ENCODE results near the gene SCGB1A1. TPM values are rescaled to one million over a fixed set of nuclear protein-coding genes. Genes with fewer than 3 reads are reported as not detected.
"Not testable (repeated sequence)": the region's sequence is repeated elsewhere in the genome, so short reads cannot be mapped to it uniquely, and the experiment has no call there.

The SCGB1A1 gene
- total RNA-seq, 1 donor from 2014 or later = not detected

GRCh38 chr11:62378459-62379063 lies 40.3 kb upstream of the SCGB1A1 start:
- not testable (repeated sequence) for H3K4me3 Mint-ChIP-seq; H3K27ac Mint-ChIP-seq; H3K9me3 Mint-ChIP-seq; H3K27me3 Mint-ChIP-seq; H3K36me3 Mint-ChIP-seq; DNase-seq (ENCODE audit: extremely low spot score, unreplicated experiment)
- TF ChIP-seq CTCF (conservative IDR thresholded peaks at IDR 0.05) = peak; percentile 73
- peaks cover 32% of the 10 kb centered on the region for H3K4me1 Mint-ChIP-seq (ENCODE audit: unreplicated experiment)

DNA sequence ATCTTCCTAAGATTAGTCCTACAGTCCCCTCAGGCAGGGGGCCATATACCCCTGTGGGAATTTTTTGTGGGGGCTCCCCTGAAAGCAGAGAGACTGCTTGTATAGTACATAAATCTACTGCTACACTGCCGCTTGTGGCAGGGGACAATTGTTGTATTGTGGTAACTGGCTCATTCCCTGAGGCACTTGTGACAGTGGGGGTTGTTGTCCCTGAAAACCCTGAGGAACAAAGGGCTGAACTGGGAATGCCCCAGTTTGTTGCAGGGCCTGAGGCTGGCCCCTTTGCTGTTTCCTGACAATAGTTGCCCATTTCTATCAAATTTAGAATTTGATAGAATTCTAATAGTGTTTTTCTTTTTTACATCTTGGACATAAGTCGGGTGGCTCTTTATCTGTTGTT lies 39.2 kb upstream of the SCGB1A1 start:
- H3K4me3 Mint-ChIP-seq; DNase-seq (ENCODE audit: extremely low spot score, unreplicated experiment); H3K9me3 Mint-ChIP-seq; H3K36me3 Mint-ChIP-seq; H3K27ac Mint-ChIP-seq; H3K27me3 Mint-ChIP-seq: not testable (repeated sequence)
- peaks cover 32% of the 10 kb centered on the region for H3K4me1 Mint-ChIP-seq (ENCODE audit: unreplicated experiment)

GRCh38 chr11:62380821-62381245 lies 38.0 kb upstream of the SCGB1A1 start:
- H3K27ac Mint-ChIP-seq = peak overlapping the region; percentile 58

DNA sequence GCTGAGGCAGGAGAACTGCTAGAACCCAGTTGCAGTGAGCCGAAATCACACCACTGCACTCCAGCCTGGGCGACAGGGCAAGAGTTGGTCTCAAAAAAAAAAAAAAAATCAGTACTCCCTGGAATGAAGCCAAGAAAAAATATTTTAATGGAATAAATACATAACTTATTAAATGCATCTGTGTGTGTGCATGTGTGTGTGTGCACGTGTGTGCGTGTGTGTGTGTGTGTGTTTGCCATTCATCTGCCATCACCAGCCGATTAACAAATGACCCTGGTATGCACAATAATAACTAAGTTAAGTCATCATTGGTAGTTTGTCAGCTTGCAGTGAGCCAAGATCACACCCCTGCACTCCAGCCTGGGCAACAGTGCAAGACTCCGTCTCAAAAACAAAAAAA lies 35.0 kb upstream of the SCGB1A1 start:
- Mint-ChIP-seq H3K27me3 (no peaks in the 10 kb centered on the region), H3K9me3 (no peaks in the 10 kb centered on the region), H3K36me3 (no peaks in the 10 kb centered on the region), H3K4me1 (ENCODE audit: unreplicated experiment) (peaks cover 33% of the 10 kb centered on the region), H3K27ac (no peak overlapping the region), H3K4me3 (no peak overlapping the region)
- DNase-seq (ENCODE audit: extremely low spot score, unreplicated experiment) = no peak
- no peak for TF ChIP-seq CTCF (conservative IDR thresholded peaks at IDR 0.05)

More at GRCh38 chr11:62380821-62381245, 38.0 kb upstream of the SCGB1A1 start:
- peak; percentile 89 for TF ChIP-seq CTCF (conservative IDR thresholded peaks at IDR 0.05)
- DNase-seq (ENCODE audit: extremely low spot score, unreplicated experiment); H3K36me3 Mint-ChIP-seq; H3K9me3 Mint-ChIP-seq; H3K27me3 Mint-ChIP-seq: not testable (repeated sequence)
- H3K4me3 Mint-ChIP-seq = peak overlapping the region; percentile 61
- H3K4me1 Mint-ChIP-seq (ENCODE audit: unreplicated experiment) = peaks cover 32% of the 10 kb centered on the region

- not testable (repeated sequence) for DNase-seq (ENCODE audit: extremely low spot score, unreplicated experiment); H3K27me3 Mint-ChIP-seq; H3K4me3 Mint-ChIP-seq; H3K9me3 Mint-ChIP-seq; H3K27ac Mint-ChIP-seq; H3K36me3 Mint-ChIP-seq
- H3K4me1 Mint-ChIP-seq (ENCODE audit: unreplicated experiment) = peaks cover 34% of the 10 kb centered on the region
Observed at GRCh38 chr11:62386083-62386482, 32.8 kb upstream of the SCGB1A1 start.

DNA sequence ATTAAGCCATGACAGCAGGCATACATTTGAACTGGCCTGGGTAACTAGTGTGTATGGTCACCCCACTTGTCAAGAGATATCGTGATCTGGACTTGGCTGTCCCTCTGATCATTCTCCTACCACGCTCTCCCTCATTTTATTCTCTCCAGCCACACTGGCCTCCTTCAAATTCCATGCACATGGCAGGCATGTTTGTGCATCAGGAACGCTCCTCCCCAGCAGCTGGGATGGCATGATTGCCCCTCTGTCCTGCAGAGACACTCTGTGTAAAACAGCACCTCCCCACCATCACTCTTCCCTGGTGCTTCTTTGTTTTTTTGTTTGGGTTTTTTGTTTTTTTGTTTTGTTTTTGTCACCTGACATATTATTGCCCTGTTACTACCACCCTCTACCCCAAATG lies 31.5 kb upstream of the SCGB1A1 start:
- no peak for DNase-seq (ENCODE audit: extremely low spot score, unreplicated experiment)
- Mint-ChIP-seq H3K27me3 (no peaks in the 10 kb centered on the region), H3K36me3 (no peaks in the 10 kb centered on the region), H3K9me3 (no peaks in the 10 kb centered on the region), H3K27ac (no peak overlapping the region), H3K4me1 (ENCODE audit: unreplicated experiment) (peaks cover 23% of the 10 kb centered on the region), H3K4me3 (no peak overlapping the region)
- TF ChIP-seq CTCF (conservative IDR thresholded peaks at IDR 0.05) = no peak

DNA sequence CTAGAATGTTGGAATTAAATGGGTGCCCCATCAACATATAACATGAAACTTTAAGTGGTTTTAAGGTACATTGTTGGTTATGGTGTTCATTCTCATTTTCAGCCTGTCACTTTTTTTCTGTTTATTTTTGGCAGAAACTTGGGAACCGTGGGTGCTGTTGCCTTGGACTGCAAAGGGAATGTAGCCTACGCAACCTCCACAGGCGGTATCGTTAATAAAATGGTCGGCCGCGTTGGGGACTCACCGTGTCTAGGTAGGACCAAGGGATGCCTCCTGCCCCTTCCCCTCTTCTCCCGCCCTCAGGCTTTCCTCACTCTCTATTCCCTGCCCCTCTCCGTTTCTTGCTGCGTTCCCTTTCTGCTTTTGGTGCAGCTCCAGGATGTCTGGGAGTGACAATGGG lies 29.8 kb upstream of the SCGB1A1 start:
- no peaks in the 10 kb centered on the region for H3K9me3 Mint-ChIP-seq
- TF ChIP-seq CTCF (conservative IDR thresholded peaks at IDR 0.05) = no peak
- peaks cover 19% of the 10 kb centered on the region for H3K4me1 Mint-ChIP-seq (ENCODE audit: unreplicated experiment)
- H3K27me3 Mint-ChIP-seq = no peaks in the 10 kb centered on the region
- no peak overlapping the region for H3K4me3 Mint-ChIP-seq
- no peaks in the 10 kb centered on the region for H3K36me3 Mint-ChIP-seq
- DNase-seq (ENCODE audit: extremely low spot score, unreplicated experiment) = no peak
- H3K27ac Mint-ChIP-seq = no peak overlapping the region
